AG10803 (cell line): ENCODE results near the gene NLGN3.

Experiments
- DNase-seq: peaks from one replicate; pipeline ENCODE4 v3.0.0; 2010; ENCODE audit warnings: low read depth
- H3K4me3 ChIP-seq: 2 replicates; pipeline ENCODE4 v1.5.1; 2011; ENCODE audit warnings: mild to moderate bottlenecking, low read length, control low read depth
- CTCF ChIP-seq: conservative IDR thresholded peaks from 2 replicates; pipeline ENCODE4 v1.5.1; 2011; ENCODE audit warnings: mild to moderate bottlenecking, low read length, control low read depth, inconsistent platforms

NLGN3 gene

DNA sequence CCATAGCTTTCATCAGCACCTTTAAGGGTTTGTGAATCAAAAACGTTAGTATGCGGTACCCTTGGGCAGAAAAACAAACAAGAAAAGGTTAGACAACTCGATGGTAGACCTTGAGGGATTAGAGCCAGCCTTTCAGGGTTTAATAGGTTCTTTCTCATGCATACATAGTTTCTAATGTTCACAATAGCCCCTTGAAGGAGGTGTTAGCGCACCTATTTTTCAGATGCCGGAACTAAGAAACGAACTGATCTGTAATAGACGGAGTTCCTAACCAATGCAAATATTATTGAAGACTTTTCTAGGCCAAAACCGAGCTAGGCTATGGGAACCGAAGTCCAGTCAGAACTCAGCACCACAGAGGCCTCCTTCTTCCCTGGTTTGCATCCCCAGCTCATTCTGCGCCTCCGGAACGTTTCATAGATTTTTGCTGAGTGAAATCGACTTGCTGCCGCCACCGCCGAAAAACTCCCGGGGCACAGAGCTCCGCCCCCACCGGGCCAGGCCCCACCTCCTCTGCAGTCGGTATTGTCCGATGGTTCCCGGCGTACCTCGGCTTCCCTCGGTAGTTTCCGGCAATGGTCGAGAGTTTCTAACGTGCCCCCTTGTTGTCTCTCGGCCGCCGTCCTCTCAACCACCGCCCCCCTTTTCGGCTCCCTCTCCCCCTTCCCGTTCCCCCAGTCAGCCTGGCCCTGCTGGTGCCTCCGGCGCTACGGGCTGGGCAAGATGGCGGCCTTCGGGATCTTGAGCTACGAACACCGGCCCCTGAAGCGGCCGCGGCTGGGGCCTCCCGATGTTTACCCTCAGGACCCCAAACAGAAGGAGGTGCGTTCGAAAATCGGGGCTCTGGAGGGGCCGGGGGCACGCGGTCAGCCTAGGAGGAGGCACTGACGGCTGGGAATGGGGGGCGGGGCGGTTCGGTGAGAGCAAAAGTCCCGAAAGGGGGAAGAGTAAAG, 26.3 kb upstream of the NLGN3 start, which contains the start of gene MED12:
MED12 (plus strand) TSS at position 565 of the 953 bp plus-strand sequence; CDS start at position 724, 159 bp downstream.
- TF ChIP-seq CTCF = no peak
- DNase-seq = peak; percentile 78
- H3K4me3 ChIP-seq = peak within 1 kb of the TSS; percentile 68

GRCh38 chrX:71118985-71119535, 25.6 kb upstream of the NLGN3 start:
- peak overlapping the region; percentile 68 for H3K4me3 ChIP-seq
- DNase-seq = no peak
- no peak for TF ChIP-seq CTCF

DNA sequence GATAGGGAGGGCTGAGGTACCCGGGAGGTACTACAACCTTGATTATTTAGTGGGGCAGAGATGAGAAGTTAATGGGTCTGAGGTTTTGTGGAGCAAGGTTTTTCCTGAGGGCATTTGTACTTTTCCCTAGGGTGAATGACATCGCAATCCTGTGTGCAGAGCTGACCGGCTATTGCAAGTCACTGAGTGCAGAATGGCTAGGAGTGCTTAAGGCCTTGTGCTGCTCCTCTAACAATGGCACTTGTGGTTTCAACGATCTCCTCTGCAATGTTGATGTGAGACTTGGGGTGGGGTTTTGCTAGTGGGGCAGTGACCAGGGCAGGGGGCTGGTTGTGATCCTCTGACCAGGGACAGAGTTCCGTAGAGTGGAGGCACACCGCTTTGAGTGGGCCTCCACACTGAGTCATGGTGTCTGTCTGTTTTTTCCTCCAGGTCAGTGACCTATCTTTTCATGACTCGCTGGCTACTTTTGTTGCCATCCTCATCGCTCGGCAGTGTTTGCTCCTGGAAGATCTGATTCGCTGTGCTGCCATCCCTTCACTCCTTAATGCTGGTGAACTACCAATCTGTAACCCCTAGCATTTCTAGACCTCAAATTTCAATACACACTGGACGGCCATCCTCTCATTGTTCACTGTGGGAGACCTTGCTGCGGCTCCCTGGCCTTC, 16.3 kb upstream of the NLGN3 start:
- H3K4me3 ChIP-seq = no peak overlapping the region
- no peak for DNase-seq
- TF ChIP-seq CTCF = no peak

- H3K4me3 ChIP-seq = no peak overlapping the region
- peak; percentile 73 for TF ChIP-seq CTCF
- DNase-seq = peak; percentile 45
Observed at GRCh38 chrX:71128915-71129765, 15.5 kb upstream of the NLGN3 start.

DNA sequence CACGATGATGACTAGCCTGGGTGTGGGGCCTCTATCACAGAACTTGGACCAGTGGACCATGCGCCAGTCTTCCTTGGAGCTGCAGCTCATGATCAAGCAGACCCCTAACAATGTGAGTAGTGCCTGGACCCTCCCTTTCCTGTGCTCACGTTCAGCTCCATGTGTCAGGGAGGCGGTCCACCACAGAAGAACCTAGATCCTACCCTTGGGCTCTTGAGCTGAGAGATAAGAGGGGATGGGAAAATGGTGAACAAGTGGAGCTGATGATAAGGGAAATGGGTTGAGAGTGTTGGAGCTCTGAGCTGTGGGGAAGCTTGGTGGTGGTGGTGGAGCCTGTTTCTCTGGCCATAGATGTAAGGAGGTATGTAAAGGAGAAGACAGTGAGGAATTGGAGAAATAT, 13.1 kb upstream of the NLGN3 start:
- TF ChIP-seq CTCF = no peak
- DNase-seq = no peak
- H3K4me3 ChIP-seq = no peak overlapping the region

DNA sequence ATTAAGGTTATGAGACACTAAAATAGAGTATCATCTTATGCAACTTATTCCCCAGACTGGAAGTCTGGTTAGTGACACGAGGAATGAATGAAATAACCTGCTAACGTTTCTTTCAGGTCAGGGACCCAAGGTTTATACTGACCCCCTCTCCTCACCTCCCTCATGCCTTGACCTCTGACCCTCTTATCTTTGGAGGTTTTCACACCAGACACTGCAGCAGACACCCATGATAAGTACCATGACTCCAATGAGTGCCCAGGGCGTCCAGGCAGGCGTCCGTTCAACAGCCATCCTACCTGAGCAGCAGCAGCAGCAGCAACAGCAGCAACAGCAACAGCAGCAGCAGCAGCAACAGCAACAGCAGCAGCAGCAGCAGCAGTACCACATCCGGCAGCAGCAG, 4.2 kb upstream of the NLGN3 start:
- H3K4me3 ChIP-seq = no peak overlapping the region
- no peak for TF ChIP-seq CTCF
- no peak for DNase-seq
